Hepatocyte (in vitro differentiated cells): Measurements from ENCODE around the gene ADGRD1.
"Not testable (repeated sequence)": the region's sequence is repeated elsewhere in the genome, so short reads cannot be mapped to it uniquely, and the experiment has no call there.

ENCODE experiments used
- CTCF ChIP-seq: fragments of 200-600 bp; sonication (generic); IDR thresholded peaks from 2 replicates; pipeline ENCODE4 v1.5.1; 2016; ENCODE audit warnings: antibody characterized with exemption, mild to moderate bottlenecking; ENCODE audit not compliant: poor library complexity
- EZH2 ChIP-seq: fragments of 200-600 bp; sonication (generic); IDR thresholded peaks from 2 replicates; pipeline ENCODE4 v1.6.1; 2016; ENCODE audit warnings: antibody characterized with exemption, mild to moderate bottlenecking, borderline replicate concordance

- not testable (repeated sequence) for TF ChIP-seq EZH2, CTCF
Observed at GRCh38 chr12:130995386-130995969, 41.8 kb downstream of the ADGRD1 start.
